GM12872 (cell line): ENCODE data around the gene DCST2.

ENCODE experiments used
- TF ChIP-seq, protein P1 (sequence below): IDR thresholded peaks from 3 replicates; pipeline ENCODE4 v1.5.1; 2011; ENCODE audit warnings: low read depth, mild to moderate bottlenecking, low read length, moderate library complexity; ENCODE audit not compliant: insufficient read depth

Gene DCST2

DNA sequence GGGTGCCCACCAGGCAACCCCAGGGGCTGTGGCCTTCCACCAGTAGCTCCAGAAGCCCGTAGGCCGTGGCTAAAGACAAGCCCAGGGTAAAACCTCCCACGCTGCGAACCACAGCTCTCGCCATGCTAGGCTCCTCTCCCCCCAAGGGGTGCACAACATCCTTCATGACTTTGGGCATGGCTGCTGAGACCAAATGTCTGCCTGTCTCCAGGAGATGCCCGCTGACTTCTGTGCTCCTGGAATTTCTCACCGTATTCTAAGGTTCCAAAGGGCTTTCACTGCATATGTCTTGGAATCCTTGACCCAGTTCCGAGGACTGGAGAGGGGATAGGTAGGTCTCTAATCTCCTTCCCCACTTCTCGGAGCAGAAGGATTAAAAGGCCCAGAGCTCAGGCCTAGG lies at the start of gene DCST2, which contains the start of gene DCST1:
Gene DCST2, minus strand, starts transcription at position 258 of the 400 bp plus-strand sequence. Its CDS starts 80 bp downstream, at position 178.
Gene DCST1, plus strand, starts transcription at position 301 of the 400 bp plus-strand sequence. CDS start 213 bp downstream, outside the sequence.
- TF ChIP-seq, protein P1, sequence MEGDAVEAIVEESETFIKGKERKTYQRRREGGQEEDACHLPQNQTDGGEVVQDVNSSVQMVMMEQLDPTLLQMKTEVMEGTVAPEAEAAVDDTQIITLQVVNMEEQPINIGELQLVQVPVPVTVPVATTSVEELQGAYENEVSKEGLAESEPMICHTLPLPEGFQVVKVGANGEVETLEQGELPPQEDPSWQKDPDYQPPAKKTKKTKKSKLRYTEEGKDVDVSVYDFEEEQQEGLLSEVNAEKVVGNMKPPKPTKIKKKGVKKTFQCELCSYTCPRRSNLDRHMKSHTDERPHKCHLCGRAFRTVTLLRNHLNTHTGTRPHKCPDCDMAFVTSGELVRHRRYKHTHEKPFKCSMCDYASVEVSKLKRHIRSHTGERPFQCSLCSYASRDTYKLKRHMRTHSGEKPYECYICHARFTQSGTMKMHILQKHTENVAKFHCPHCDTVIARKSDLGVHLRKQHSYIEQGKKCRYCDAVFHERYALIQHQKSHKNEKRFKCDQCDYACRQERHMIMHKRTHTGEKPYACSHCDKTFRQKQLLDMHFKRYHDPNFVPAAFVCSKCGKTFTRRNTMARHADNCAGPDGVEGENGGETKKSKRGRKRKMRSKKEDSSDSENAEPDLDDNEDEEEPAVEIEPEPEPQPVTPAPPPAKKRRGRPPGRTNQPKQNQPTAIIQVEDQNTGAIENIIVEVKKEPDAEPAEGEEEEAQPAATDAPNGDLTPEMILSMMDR: no peak

DNA sequence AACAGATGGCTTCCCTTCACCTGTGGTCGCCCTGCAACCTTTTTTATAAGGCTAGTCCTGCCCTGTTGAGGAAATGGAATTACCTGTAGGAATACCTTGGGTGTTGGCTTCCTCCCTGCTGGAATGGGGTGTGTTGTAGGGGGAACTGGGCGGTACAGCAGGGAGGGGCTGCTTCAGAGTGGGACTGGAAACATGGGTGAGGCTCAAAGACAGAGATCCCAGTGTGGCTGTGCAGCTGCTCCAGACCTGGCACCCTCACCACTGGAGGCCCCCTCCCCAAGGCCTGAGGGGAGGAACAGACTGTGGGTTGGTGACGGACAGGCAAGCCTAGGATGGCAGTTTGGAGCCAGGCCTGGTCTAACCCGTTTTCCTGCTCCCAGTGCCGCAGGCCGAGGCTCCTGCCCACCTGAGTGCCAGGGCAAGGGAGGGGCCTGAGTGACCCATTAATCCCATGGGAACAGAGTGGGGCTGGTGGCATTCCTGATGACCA lies 49.5 kb upstream of the DCST2 start:
- TF ChIP-seq, protein P1: no peak

DNA sequence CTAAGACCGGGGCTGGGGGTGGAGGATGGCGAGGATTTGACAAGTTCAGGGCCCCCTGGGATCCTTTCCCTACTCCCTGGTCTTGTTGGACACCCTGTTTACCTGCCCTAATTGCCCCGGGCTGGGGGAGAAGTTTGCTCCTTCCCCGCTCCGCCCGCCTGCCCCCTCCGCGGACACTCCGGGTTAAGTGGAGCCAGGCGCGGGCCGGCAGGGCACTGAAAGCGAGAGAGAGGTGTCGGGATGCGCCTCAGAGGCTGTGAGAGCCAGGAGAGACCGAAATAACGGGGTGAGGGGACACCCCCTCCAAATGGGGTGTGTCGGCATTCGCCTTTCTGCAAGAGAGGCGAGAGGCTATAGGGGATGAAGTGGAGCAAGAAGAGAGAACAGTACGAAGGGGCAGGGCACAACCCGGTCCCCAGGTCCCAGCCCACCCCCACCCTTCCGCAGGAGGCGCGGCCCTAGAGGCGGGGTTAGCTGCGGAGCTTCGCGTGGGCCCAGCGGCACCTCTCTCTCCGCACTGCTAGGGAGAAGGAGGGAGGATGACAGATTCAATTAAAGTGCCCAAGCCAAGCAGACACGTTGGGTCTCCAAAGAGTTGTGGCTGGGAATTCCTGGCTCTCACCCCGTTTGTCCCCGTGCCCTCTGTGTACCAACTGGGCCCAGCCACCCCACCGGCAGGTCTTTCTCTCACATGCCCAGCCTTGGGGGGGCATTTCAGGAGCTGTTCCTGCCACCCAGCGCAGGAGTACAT lies 48.9 kb upstream of the DCST2 start:
- TF ChIP-seq, protein P1: no peak

DNA sequence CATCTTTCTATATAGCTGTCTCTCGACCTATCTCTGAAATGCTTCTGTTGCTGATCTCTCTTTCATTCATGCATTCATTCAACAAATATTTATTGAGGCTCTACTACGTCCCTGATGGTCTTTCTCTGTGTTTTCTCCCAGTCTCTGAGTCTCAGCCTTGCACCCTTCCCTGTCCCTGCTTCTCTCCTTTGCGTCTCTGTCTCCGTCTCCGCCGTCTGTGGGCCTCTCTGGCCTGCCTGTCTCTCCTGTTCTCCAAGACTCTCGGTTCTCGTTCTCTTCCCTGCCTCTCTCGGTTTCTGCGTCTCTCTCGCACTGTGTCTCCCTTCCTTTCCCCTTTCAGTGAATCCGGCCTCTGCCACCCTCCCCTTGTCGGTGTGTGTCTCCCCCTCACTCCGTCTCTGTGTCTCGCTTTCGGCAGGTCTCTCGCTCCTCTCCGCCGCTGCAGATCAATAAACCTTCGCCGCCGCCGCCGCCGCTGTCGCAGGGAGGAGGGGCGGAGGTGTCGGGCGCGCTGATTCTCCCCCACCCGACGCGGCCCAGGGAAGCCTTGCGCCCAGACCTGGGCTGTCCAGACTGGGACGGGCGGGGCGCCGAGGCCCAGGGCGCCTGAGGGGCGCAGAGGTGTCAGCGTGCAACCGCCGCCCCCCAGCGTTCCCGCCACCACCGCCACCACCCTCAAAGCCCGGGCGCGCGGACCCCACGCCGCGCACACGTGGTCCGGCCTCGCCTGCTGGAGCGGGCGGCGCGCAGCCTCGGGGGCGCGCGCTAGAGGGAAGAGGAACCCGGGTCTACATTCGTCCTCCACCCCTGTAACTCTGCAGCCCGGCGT lies 48.1 kb upstream of the DCST2 start:
- TF ChIP-seq, protein P1: no peak

DNA sequence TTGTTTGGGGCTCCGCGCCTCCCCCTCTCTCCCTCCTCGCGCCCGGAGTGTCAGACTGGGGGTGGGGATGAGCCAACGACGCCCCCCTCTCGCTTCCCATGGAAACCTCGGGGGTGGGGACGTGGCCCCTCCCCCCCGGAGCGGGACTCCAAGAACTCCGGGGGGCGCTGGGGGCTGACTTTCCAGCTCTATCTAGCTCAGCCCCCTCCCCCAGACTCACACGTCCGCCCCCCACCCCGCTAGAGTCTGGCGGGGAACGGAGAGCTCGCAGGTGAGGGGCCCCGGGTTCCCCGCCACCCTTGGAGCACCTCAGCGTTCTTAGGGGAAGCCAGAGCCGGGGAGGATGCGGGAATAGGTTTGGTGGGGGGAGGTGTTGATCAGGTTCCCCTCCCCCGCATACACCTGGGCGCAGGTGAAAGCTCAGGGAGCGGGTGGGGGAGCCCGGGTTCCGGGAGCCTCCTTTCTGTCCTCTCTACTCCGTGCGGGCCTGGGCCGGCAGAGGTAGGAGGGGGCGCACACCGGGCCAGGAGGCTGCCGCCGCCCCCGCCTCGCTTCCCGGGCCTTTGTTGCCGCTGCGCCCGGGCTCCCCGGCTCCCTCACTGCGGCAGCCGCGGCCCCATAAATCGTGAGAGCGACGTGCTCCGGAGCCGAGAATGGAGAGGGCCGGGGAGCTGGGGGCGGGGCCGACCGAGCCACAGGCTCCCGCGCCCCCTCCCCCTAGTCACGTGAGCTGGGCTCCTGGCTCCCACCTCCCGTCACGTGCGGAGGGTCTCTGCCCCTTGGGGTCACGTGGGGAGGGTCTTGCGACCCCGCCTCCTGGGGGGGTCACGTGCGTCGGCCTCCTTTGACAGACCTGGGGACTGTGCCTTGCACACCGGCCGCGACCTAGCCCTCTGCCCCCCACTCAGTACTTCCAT lies 47.0 kb upstream of the DCST2 start:
- TF ChIP-seq, protein P1: no peak

DNA sequence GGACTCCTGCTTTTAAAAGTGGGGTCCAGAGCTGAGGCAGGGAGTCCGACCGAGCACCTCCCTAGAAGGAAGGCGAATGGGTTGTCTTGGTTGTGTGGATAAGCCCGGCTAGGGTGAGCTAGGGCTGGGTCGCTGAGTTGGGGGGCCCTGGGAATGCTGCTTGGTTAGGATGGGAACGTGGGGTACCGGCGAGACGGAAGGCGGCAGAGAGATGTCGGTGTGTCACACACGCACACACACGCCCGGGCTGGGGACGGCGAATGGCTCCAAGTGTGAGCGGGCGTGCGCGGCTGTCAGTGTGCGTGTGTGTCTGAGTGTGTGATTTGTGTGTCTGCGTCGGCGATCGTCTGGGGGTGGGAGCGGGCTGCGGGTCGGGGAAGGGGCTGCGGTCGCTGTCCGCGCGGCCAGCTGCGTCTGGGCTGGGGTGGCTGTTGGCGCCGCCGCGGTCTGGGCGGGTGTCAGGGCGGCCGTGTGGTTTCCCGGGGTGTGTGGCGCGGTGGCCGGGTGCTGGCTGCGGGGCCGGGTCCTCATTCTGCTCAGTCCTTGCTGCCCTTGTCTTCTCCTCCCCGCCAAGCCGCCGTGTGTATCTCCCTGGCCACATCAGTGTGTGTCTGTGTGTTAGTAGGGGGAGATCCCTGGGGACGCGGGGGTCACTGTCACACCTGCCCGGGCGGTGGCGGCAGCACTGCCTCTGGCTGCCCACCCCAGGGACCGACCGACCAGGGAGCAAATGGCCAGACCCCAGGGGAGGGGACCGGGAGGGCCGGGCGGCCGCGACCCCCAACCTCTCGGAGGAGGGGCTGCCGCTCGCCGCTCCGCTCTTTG lies 46.1 kb upstream of the DCST2 start:
- TF ChIP-seq, protein P1: no peak
